ENCODE results near the gene ZDHHC16. TPM values are rescaled to one million over a fixed set of nuclear protein-coding genes. Genes with fewer than 3 reads are reported as not detected.

ZDHHC16 gene
- total RNA-seq, 1 donor from 2014 or later = 31.9 TPM

- Histone ChIP-seq H3K4me3 (ENCODE audit: low read depth, low read length) (no peak overlapping the region), H3K27me3 (ENCODE audit: control insufficient read depth, insufficient read depth, low read length) (no peaks in the 10 kb centered on the region), H3K36me3 (ENCODE audit: control insufficient read depth, insufficient read depth, low read length) (peaks cover 3% of the 10 kb centered on the region)
- TF ChIP-seq, protein P1, sequence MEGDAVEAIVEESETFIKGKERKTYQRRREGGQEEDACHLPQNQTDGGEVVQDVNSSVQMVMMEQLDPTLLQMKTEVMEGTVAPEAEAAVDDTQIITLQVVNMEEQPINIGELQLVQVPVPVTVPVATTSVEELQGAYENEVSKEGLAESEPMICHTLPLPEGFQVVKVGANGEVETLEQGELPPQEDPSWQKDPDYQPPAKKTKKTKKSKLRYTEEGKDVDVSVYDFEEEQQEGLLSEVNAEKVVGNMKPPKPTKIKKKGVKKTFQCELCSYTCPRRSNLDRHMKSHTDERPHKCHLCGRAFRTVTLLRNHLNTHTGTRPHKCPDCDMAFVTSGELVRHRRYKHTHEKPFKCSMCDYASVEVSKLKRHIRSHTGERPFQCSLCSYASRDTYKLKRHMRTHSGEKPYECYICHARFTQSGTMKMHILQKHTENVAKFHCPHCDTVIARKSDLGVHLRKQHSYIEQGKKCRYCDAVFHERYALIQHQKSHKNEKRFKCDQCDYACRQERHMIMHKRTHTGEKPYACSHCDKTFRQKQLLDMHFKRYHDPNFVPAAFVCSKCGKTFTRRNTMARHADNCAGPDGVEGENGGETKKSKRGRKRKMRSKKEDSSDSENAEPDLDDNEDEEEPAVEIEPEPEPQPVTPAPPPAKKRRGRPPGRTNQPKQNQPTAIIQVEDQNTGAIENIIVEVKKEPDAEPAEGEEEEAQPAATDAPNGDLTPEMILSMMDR (IDR thresholded peaks at IDR 0.05; ENCODE audit: insufficient read depth, low read length, severe bottlenecking) = no peak
- DNase-seq (ENCODE audit: low read depth) (peak; percentile 48), FAIRE-seq (peak; percentile 7)
Observed at GRCh38 chr10:97494863-97495506, 49.0 kb downstream of the ZDHHC16 start.

DNA sequence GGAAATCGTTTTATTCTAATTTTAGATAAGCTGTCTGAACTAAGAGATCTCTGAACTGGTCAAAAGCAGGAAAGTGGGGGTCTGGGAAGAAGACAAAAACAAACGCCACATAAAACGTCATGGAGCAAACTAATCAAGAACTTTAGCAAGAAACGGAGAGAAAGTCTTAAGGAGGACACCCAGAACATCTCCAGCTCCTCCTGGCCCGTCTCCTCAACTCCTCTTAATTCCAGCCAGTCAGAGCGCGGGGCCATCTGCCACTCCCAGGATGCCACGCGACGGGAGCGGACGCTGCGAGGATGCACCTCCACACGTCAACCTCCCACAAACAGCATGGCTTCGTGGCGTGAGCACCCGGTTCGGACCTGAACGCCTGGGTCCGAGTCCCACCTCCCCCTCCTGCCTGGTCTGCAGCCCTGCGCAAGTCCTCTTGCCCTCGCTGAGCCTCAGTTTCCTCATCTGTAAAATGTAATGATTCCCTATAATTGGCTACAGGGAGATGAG lies 51.6 kb downstream of the ZDHHC16 start:
- FAIRE-seq (no peak), DNase-seq (ENCODE audit: low read depth) (peak; percentile 61)
- Histone ChIP-seq H3K36me3 (ENCODE audit: control insufficient read depth, insufficient read depth, low read length) (peaks cover 3% of the 10 kb centered on the region), H3K4me3 (ENCODE audit: low read depth, low read length) (peak overlapping the region; percentile 96), H3K27me3 (ENCODE audit: control insufficient read depth, insufficient read depth, low read length) (no peaks in the 10 kb centered on the region)
- TF ChIP-seq, protein P1 (IDR thresholded peaks at IDR 0.05; ENCODE audit: insufficient read depth, low read length, severe bottlenecking) = no peak

GRCh38 chr10:97498076-97498840 lies 52.3 kb downstream of the ZDHHC16 start, which contains the start of gene MMS19:
TSS of gene MMS19 (minus strand) at chr10:97498422. CDS start at chr10:97498384, 38 bp downstream.
- no peak for FAIRE-seq

DNA sequence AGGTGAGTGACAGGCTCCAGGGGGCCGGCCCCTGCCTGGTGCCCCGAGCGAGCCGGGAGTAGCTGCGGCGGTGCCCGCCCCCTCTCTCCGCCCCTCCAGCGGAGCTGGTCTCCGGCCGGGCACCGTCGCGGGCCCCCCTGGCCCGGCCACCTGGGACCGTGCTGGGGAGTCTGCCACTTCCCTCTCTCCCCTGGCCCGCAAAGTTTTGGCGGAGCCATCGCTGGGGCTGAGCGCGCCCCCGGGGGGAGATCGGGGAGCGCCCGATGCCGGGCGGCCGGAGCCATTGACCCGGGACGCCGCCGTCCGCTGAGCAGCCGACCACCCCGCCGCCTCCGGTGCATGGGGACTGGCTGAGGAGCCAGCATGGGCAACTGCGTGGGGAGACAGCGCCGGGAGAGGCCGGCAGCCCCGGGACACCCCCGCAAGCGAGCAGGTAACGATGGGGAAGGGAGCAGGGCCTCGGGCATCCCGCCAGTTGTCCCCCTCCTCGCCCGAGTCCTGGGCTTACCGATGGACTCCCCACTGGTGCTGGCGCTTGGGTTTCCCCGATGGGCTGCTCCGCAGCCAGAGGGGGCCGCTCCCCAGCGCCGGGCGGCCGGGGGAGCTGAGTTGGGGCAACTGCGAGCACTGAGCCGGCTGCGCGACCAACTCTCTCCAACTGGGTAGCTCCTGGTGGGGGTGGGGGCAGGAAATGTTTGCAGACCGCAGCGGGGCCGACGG lies 53.0 kb downstream of the ZDHHC16 start, which contains the start of gene UBTD1:
Gene UBTD1, plus strand, starts transcription at position 84 of the 720 bp plus-strand sequence. Its CDS starts 280 bp downstream, at position 364.
- DNase-seq (ENCODE audit: low read depth) = peak; percentile 35
- TF ChIP-seq, protein P1 (IDR thresholded peaks at IDR 0.05; ENCODE audit: insufficient read depth, low read length, severe bottlenecking) = peak; percentile 12

More at GRCh38 chr10:97498076-97498840, 52.3 kb downstream of the ZDHHC16 start, which contains the start of gene MMS19:
- TF ChIP-seq, protein P1 (IDR thresholded peaks at IDR 0.05; ENCODE audit: insufficient read depth, low read length, severe bottlenecking) = no peak
- peaks cover 2% of the 10 kb centered on the region for H3K36me3 ChIP-seq (ENCODE audit: control insufficient read depth, insufficient read depth, low read length)
- peak within 1 kb of the TSS; percentile 96 for H3K4me3 ChIP-seq (ENCODE audit: low read depth, low read length)
- H3K27me3 ChIP-seq (ENCODE audit: control insufficient read depth, insufficient read depth, low read length) = no peaks in the 10 kb centered on the region
- DNase-seq (ENCODE audit: low read depth) = peak; percentile 92

GRCh38 chr10:97499561-97500296 lies 53.8 kb downstream of the ZDHHC16 start:
- H3K4me3 ChIP-seq (ENCODE audit: low read depth, low read length) = peak overlapping the region; percentile 96
- DNase-seq (ENCODE audit: low read depth) = peak; percentile 25
- no peaks in the 10 kb centered on the region for H3K27me3 ChIP-seq (ENCODE audit: control insufficient read depth, insufficient read depth, low read length)
- TF ChIP-seq, protein P1 (IDR thresholded peaks at IDR 0.05; ENCODE audit: insufficient read depth, low read length, severe bottlenecking) = no peak
- H3K36me3 ChIP-seq (ENCODE audit: control insufficient read depth, insufficient read depth, low read length) = peaks cover 2% of the 10 kb centered on the region
- FAIRE-seq = no peak

More for the DNA sequence above, 53.0 kb downstream of the ZDHHC16 start, which contains the start of gene UBTD1:
- peaks cover 2% of the 10 kb centered on the region for H3K36me3 ChIP-seq (ENCODE audit: control insufficient read depth, insufficient read depth, low read length)
- H3K4me3 ChIP-seq (ENCODE audit: low read depth, low read length) = peak within 1 kb of the TSS; percentile 96
- no peak for FAIRE-seq
- no peaks in the 10 kb centered on the region for H3K27me3 ChIP-seq (ENCODE audit: control insufficient read depth, insufficient read depth, low read length)

Data from bronchial epithelial cell (primary cell).